Muscle of leg (tissue), 11 donors: ENCODE data around the gene PPP1CA. TPM values are rescaled to one million over a fixed set of nuclear protein-coding genes. Genes with fewer than 3 reads are reported as not detected.
A peak's percentile ranks its signal among the peaks of the same experiment; 100 is the strongest.
"Not testable (repeated sequence)": the region's sequence is repeated elsewhere in the genome, so short reads cannot be mapped to it uniquely, and the experiment has no call there.

Experiments
- DNase-seq: peaks from one replicate; pipeline ENCODE4 v3.0.0; 2013
- H3K27ac ChIP-seq: one replicate; pipeline ENCODE4 v1.5.1; 2013; ENCODE audit warnings: mild to moderate bottlenecking, low read length, control low read depth
- H3K27me3 ChIP-seq: one replicate; pipeline ENCODE4 v1.6.1; 2013; ENCODE audit warnings: low read length; ENCODE audit not compliant: control insufficient read depth, insufficient read depth
- H3K36me3 ChIP-seq: one replicate; pipeline ENCODE4 v1.6.1; 2013; ENCODE audit warnings: low read length; ENCODE audit not compliant: control insufficient read depth, insufficient read depth
- H3K4me1 ChIP-seq: one replicate; pipeline ENCODE4 v1.6.1; 2013; ENCODE audit warnings: low read length; ENCODE audit not compliant: control insufficient read depth, insufficient read depth
- H3K4me3 ChIP-seq: one replicate; pipeline ENCODE4 v1.5.1; 2013; ENCODE audit warnings: low read length, control low read depth
- H3K9me3 ChIP-seq: replicated peaks from 2 replicates; pipeline ENCODE4 v1.6.1; 2013; ENCODE audit warnings: low read depth, low read length; ENCODE audit not compliant: control insufficient read depth
- WGBS: methylation state at CpG from one replicate; pipeline ENCODE4 v1.1.5; 2013; ENCODE audit warnings: missing lambda C conversion rate; ENCODE audit not compliant: insufficient coverage; 5-methylcytosine and 5-hydroxymethylcytosine counted together
- polyA plus RNA-seq, 8 donors: library from polyadenylated mRNA; unstranded; fragments of 120-200 nt; gene quantifications; one replicate each; pipeline versions ENCODE4 v1.2.1 to v1.2.3, GENCODE V29; 2013; ENCODE audit warnings: inconsistent platforms in 1 of 8, low replicate concordance in 1 of 8; ENCODE audit not compliant: insufficient read length in 8 of 8, insufficient read depth in 1 of 8
- total RNA-seq: library from RNA; stranded (reverse); fragments of 120-200 nt; gene quantifications from one replicate; pipeline ENCODE4 v1.2.4, GENCODE V29; 2013

The PPP1CA gene
- total and polyA plus RNA-seq, 9 donors, result 127 to 150 (median 141) TPM

DNA sequence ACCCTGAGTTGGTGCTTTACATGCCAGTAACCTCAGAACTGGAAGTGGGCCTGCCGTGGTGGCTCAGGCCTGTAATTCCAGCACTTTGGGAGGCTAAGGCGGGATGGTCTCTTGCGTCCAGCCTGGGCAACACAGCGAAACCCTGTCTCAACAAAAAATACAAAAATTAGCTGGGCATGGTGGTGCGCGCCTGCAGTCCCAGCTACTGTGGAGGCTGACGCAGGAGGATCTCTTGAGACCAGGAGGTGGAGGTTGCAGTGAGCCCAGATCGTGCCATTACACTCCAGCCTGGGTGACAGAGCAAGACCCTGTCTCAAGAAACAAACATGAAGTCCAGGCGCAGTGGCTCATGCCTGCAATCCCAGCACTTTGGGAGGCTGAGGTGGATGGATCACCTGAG is 1.4 kb upstream of the PPP1CA start:
- WGBS, result 94% methylated on average over 5 of the region's 9 CpGs
- H3K4me3 ChIP-seq, H3K27ac ChIP-seq, H3K9me3 ChIP-seq, H3K27me3 ChIP-seq, DNase-seq: not testable (repeated sequence)
- Histone ChIP-seq H3K4me1 (peaks cover 39% of the 10 kb centered on the region), H3K36me3 (peaks cover 23% of the 10 kb centered on the region)

GRCh38 chr11:67402192-67402839 is 658 bp upstream of the PPP1CA start:
- H3K27ac ChIP-seq, result peak overlapping the region; percentile 92
- H3K36me3 ChIP-seq, result peaks cover 30% of the 10 kb centered on the region
- H3K4me1 ChIP-seq, result peaks cover 34% of the 10 kb centered on the region
- not testable (repeated sequence) for H3K9me3 ChIP-seq, DNase-seq, H3K27me3 ChIP-seq
- WGBS, result 62% methylated on average over 13 of the region's 19 CpGs
- peak overlapping the region; percentile 45 for H3K4me3 ChIP-seq

GRCh38 chr11:67400942-67401494 is 640 bp downstream of the PPP1CA start:
- DNase-seq, result no peak
- WGBS, result 4% methylated on average over 27 of the region's 27 CpGs
- peaks cover 44% of the 10 kb centered on the region for H3K4me1 ChIP-seq
- H3K36me3 ChIP-seq, result peaks cover 43% of the 10 kb centered on the region
- peak overlapping the region; percentile 99 for H3K4me3 ChIP-seq
- peaks cover 4% of the 10 kb centered on the region for H3K27me3 ChIP-seq
- H3K27ac ChIP-seq, result peak overlapping the region; percentile 90
- H3K9me3 ChIP-seq, result no peaks in the 10 kb centered on the region

GRCh38 chr11:67400251-67400941 is 1.3 kb downstream of the PPP1CA start:
- WGBS, result 44% methylated on average over 21 of the region's 23 CpGs
- DNase-seq, result no peak
- peaks cover 4% of the 10 kb centered on the region for H3K27me3 ChIP-seq
- H3K27ac ChIP-seq, result peak overlapping the region; percentile 90
- H3K4me1 ChIP-seq, result peaks cover 44% of the 10 kb centered on the region
- H3K4me3 ChIP-seq, result peak overlapping the region; percentile 99
- no peaks in the 10 kb centered on the region for H3K9me3 ChIP-seq
- H3K36me3 ChIP-seq, result peaks cover 46% of the 10 kb centered on the region

DNA sequence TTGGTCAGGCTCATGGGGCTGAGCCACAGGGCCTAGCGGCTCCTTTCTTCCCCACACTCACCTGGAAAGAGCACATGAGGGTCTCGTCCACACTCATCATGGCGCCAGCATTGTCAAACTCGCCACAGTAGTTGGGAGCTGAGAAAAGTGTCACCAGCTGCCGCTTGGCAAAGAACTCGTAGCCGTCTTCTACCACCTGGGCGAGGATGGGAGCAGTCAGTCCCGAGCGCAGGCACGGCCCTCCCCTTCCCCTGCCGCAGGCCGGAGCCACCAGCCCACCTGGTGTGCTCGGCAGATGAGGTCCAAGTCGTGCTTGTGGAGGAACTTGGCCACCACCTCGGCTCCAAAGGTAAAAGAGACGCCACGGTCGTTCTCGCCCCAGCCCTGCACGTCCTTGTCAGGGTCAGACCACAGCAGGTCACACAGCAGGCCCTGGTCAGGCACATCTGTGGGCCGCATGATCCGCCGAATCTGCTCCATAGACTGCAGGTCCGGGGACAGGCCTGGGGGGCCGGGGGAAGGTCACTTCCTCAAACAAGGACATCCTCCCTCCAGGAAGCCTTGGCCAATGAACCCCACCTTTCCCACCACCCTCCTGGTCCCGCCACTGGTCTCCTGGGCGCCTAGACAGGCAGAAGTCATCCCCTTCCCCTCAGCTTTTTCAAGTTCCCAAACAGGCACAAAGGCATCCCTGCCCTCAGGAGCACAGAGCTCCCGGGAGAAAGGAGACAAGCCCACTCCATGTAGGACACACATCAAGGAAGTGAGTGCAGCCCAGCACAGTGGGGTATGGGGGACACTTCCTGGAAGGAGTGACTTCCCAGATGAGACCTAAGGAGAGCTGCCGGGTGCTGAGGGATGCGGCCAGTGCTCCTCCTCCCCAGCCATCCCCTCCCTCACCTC is 2.7 kb downstream of the PPP1CA start:
- Histone ChIP-seq H3K4me1 (peaks cover 44% of the 10 kb centered on the region), H3K27me3 (no peaks in the 10 kb centered on the region), H3K4me3 (no peak overlapping the region), H3K36me3 (peaks cover 56% of the 10 kb centered on the region), H3K9me3 (no peaks in the 10 kb centered on the region), H3K27ac (no peak overlapping the region)
- WGBS, result 85% methylated on average over 27 of the region's 31 CpGs
- DNase-seq, result no peak

- H3K4me3 ChIP-seq, result no peak overlapping the region
- H3K27me3 ChIP-seq, result no peaks in the 10 kb centered on the region
- 75% methylated on average over 19 of the region's 24 CpGs for WGBS
- H3K4me1 ChIP-seq, result peaks cover 43% of the 10 kb centered on the region
- peaks cover 62% of the 10 kb centered on the region for H3K36me3 ChIP-seq
- no peaks in the 10 kb centered on the region for H3K9me3 ChIP-seq
- DNase-seq, result no peak
- H3K27ac ChIP-seq, result no peak overlapping the region
These were observed 3.5 kb downstream of the PPP1CA start for GRCh38 chr11:67397986-67398660.

DNA sequence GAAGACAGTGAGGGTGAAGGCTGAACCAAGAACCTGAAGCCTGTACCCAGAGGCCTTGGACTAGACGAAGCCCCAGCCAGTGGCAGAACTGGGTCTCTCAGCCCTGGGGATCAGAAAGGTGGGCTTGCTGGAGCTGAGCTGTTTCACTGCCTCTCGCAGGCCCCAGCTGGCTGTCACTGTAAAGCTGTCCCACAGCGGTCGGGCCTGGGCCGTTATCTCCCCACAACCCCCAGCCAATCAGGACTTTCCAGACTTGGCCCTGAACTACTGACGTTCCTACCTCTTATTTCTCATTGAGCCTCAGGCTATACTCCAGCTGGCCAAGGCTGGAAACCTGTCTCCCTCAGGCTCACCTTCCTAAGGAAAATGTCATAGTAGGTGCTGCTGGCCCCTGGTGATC is 4.1 kb downstream of the PPP1CA start:
- no peak for DNase-seq
- H3K27ac ChIP-seq, result no peak overlapping the region
- H3K4me1 ChIP-seq, result peaks cover 41% of the 10 kb centered on the region
- H3K4me3 ChIP-seq, result no peak overlapping the region
- H3K36me3 ChIP-seq, result peaks cover 62% of the 10 kb centered on the region
- 45% methylated on average over 5 of the region's 6 CpGs for WGBS
- H3K27me3 ChIP-seq, result no peaks in the 10 kb centered on the region
- H3K9me3 ChIP-seq, result no peaks in the 10 kb centered on the region

- H3K27ac ChIP-seq, result peak overlapping the region; percentile 42
These were observed 4.9 kb downstream of the PPP1CA start for GRCh38 chr11:67396587-67397389.

GRCh38 chr11:67396259-67396581 is 5.4 kb downstream of the PPP1CA start:
- no peak for DNase-seq
- no peaks in the 10 kb centered on the region for H3K27me3 ChIP-seq
- WGBS, result 58% methylated on average over 6 of the region's 7 CpGs
- H3K9me3 ChIP-seq, result no peaks in the 10 kb centered on the region
- peaks cover 39% of the 10 kb centered on the region for H3K4me1 ChIP-seq
- H3K4me3 ChIP-seq, result no peak overlapping the region
- no peak overlapping the region for H3K27ac ChIP-seq
- H3K36me3 ChIP-seq, result peaks cover 62% of the 10 kb centered on the region

More at GRCh38 chr11:67396587-67397389, 4.9 kb downstream of the PPP1CA start:
- peaks cover 62% of the 10 kb centered on the region for H3K36me3 ChIP-seq
- no peak for DNase-seq
- H3K4me1 ChIP-seq, result peaks cover 39% of the 10 kb centered on the region
- H3K9me3 ChIP-seq, result no peaks in the 10 kb centered on the region
- H3K4me3 ChIP-seq, result no peak overlapping the region
- H3K27me3 ChIP-seq, result no peaks in the 10 kb centered on the region
- 6% methylated on average over 3 of the region's 13 CpGs for WGBS
